HUDEP-2 (cell line): ENCODE measurements around the gene TTC3.
A peak's percentile ranks its signal among the peaks of the same experiment; 100 is the strongest.

Experiments
- DNase-seq, 76 experiments: peaks; one replicate each; lab custom pipeline; 2025; ENCODE audit not compliant: unreplicated experiment in 76 of 76; lab: John Stamatoyannopoulos, UW

TTC3 gene

DNA sequence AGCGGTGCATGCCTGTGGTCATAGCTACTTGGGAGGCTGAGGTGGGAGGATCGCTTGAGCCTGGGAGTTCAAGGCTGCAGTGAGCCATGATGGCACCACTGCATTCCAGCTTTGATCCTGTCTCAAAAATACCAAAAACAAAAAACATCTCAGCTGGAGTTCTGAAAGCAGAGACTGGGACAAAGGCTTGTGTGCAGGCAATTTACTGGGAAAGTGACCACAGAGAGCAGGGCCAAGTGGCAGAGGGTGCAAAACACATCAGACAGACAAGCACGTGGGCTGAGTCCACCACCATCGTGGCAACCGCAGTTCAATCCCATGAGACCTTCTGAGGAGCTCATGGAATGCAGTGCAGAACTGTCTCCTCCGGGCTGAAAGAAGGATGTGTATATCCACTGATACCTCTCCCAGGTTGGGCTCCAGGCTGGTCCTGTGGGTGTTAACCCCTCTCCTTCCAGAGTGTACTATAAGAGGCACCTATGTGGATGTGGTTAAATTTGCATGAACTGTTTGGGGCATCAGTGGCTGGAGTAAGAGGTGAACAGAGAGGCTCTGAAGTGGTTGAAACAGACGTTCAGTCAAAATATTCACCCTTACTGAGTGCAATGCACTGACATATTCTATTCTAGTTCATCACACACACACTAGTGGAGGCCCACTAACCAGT lies 11.0 kb upstream of the TTC3 start:
- no peak for DNase-seq

DNA sequence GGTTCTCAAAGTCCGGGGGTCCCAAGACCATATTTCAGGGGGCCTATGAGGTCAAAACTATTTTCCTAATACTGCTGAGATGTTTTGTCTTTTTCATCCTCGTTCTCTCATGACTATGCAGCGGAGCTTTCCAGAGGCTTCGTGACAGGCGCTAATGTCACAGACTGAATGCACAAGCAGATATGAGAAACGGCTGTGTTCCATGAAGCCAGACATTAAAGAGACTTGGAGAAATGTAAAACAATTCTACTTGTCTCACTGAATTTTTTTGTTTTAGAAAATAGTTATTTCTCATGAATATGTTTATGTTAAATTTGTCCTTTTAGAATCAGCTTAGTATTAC lies 10.5 kb upstream of the TTC3 start:
- DNase-seq = no peak

DNA sequence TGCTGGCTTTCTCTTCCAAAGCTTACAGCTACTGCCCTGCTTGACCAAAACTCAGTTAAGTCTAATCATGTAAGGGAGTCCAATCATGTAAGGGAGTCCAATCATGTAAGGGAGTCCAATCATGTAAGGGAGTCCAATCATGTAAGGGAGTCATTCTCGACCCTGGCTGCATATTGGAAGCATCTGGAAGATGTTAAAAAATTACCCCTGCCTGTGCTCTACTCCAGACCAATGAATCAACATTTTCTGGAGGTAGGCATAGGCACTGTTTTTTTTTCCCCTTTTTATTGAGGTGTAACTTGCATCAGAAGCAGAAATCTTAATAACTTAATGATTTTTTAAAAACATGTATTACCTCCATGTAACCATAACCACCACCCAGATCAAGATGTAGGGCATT lies 9.6 kb upstream of the TTC3 start:
- DNase-seq = no peak

GRCh38 chr21:37064841-37065240 lies 8.2 kb upstream of the TTC3 start:
- no peak for DNase-seq

GRCh38 chr21:37065561-37066177 lies 7.4 kb upstream of the TTC3 start:
- DNase-seq = no peak

GRCh38 chr21:37071561-37072273 lies 1.3 kb upstream of the TTC3 start:
- peak in 19 of 76 experiments; percentile 14 to 61 (median 28) for DNase-seq

GRCh38 chr21:37072274-37072987 lies 623 bp upstream of the TTC3 start:
- peak in 36 of 76 experiments; percentile 40 to 82 (median 67) for DNase-seq

DNA sequence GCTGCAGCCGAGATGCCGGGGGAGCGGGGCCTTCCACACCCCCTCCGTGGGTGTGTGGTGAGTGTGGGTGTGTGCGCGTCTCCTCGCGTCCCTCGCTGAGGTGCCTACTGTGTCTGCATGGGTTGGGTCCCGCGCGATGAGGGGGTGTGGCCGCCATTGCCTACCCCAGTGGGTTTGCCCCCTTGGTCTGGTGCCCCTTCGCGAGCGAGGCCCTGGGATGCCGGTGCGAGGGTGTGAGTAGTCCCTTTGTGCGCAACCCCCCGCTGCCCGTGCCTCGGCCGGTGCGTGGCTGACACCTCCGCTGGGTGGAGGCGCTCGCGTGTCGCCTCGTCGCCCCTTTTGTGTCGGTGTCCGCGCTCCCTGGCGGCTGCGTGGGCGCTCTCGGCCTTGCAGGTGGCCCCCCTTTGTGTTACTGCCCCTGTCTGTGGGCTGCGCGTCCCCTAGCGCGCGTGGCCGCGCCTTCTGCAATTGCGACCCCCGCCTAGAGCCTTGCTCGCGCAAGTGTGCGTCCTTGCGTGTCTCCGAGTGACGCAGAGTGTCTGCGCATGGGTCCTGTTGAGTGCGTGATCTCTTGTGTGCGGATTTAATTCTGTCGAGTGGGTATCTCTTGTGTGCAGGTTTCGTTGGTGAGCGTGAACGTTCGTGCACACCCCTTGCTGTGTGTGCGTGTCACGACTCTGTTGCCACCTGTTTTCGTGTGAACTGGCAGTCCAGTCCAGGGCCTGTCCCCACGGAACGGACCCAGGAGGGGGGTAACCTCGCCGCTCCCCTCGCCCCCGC lies 553 bp downstream of the TTC3 start:
- DNase-seq = peak in 45 of 76 experiments; percentile 23 to 94 (median 56)

- peak in 8 of 76 experiments; percentile 4 to 50 (median 40) for DNase-seq
These were observed 1.1 kb downstream of the TTC3 start for GRCh38 chr21:37074197-37074510.

DNA sequence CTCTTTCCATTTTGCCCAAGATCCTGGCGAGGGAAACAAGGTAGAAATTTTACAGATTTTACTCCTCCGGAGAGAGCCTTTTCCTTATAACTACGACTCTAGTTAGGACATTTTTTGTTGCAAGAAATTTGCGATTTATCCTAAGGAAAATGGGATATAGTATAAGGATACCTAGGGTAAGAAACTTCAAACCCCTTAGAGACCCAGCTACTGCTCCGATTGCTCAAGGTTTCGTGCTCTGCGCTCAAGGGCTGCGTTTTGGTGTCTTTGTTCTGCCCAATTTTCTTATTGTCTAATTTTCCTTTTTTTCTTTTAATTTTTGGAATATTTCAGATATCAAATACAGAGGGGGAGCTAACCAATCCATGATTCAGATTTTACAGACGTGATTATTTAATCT lies 1.5 kb downstream of the TTC3 start:
- peak in 1 of 76 experiments; percentile 12 for DNase-seq

DNA sequence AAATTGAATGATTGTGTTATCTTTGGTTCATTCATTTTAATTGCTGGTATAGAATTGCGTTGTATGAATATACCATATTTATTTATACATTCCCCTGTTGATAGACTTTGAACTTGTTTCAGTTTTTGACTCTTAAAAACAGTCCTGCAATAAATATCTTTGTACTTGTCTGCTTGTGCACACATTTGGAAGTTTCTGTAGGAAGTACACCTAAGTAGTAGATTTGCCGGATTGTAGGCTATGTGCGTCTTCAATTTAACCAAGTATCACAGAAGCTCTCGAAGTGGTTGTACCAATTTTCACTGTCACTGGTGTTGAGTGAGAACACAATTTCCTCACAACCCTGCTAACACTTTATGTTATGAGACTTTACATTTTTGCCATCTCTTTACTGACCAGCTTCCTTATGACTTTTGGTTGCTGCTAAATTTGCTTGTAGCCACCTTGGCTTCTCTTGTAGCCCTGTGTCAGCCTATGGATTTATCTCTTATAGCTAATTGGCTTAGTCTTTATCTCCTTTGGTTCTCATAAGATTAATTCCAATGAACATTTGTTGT lies 2.2 kb downstream of the TTC3 start:
- no peak for DNase-seq

DNA sequence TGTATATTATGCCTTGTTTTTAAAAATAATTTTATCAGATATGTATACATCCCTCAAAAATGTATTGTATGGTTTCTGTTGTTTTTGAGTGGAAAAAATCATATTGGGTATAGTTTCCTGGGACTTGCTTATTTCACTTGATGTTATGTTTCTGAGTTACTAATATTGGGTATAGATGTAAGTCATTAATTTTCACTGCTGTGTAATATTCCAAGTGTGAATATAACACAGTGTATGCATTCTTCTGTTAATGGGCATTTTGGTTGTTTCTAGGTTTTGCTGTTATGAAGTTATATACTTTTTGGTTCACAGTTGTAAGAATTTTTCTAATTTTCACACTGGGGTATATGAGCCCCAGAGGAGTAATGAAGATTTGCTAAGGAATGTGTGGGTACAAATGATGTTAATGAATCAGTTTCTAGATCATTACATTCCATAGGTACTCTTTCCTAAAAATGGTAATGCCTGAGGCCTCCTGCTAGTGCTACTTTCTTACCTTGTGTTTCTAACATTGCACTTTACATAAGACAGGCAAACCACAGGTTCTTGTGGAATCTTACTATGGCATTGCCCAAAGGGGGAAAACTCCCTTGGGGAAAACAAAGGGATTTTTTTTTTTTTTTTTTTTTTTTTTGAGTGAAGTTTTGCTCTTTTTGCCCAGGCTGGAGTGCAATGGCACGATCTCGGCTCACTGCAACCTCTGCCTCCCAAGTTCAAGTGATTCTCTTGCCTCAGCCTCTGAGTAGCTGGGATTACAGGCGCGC lies 3.2 kb downstream of the TTC3 start:
- no peak for DNase-seq

- no peak for DNase-seq
These were observed 4.3 kb downstream of the TTC3 start for GRCh38 chr21:37077403-37077802.

DNA sequence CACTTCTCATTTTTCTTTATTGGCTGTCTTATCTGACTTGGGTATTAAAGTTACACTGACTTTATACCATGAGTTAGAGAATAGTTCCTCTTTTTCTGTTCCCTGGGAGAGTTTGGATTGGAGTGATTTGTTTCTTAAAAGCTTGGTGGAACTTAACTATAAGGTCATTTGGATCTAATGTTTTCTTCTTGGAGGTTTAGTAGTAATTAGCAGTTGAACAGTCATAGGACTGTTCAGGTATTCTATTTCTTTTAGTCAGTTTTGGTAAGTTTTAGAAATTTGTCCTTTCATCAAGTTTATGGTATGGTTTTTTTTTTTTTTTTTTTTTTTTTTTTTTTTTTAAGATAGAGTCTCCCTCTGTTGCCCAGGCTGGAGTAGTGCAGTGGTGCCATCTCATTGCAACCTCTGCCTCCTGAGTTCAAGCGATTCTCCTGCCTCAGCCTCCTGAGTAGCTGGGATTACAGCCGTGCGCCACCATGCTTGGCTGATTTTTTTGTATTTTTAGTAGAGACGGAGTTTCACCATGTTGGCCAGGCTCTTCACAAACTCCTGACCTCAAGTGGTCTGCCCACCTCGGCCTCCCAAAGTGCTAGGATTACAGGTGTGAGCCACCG lies 6.3 kb downstream of the TTC3 start:
- DNase-seq = peak in 16 of 76 experiments; percentile 4 to 70 (median 20)

GRCh38 chr21:37082375-37082774 lies 9.3 kb downstream of the TTC3 start:
- no peak for DNase-seq

DNA sequence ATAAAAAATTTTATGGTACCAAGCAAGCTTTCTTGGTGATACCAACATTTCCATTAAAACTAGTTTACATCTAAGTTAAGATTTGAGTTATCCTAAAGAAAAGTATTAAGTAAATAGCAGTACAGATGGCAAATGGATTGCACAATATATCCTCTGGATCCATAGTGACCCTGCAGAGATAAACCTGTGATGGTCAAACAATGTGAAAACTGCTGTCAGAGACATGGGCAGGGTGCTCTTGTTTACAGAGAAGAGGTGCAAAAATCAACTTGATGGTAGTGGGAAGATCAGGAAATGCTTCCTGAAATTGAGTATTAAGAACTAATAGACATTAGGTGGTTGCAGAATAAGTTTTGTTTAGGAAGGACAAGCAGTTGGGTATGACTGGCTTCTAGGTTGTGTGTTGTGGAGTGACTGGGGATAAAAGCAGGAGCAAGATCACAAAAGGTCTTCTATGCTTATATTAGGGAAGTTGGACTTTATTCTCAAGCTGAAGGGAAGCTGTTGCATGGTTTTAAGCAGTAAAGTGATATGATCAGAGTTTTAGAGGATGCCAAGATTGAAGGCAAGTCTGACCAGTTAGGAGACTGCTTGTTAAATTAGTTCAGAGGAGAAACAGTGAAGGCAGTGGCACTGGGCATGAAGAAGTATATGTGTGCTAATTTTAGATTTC lies 9.9 kb downstream of the TTC3 start:
- no peak for DNase-seq

DNA sequence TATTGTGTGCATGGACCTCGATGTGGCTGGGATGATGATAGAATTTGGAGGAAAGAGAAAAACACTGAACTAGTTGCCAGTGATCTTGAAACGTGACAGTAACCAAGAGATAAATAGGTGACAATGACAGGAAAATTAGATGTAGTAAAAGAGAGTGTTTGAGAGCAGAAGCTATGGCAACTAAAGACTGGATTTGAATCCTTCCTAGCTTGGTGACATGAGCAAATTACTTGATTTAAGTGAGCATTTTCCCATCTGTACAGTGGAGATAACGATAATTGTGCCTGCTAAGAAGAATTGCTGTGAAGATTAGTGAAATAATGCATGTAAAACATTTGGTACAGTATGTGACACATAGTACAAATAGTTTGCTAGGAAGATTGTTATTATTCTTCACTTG lies 12.7 kb downstream of the TTC3 start:
- peak in 3 of 76 experiments; percentile 14 to 39 (median 16) for DNase-seq

GRCh38 chr21:37087188-37087587 lies 14.1 kb downstream of the TTC3 start:
- peak in 9 of 76 experiments; percentile 7 to 45 (median 17) for DNase-seq
